NCI-H82 treated with DMSO at 0.1 percent for 48 hours (cell line): ENCODE measurements around the gene PRKCA.
"Not testable (repeated sequence)": the region's sequence is repeated elsewhere in the genome, so short reads cannot be mapped to it uniquely, and the experiment has no call there.

ENCODE experiments used
- DNase-seq: peaks from one replicate; lab custom pipeline; 2025; ENCODE audit not compliant: unreplicated experiment; lab: John Stamatoyannopoulos, UW

PRKCA gene

GRCh38 chr17:66698270-66698669 lies 395.9 kb downstream of the PRKCA start:
- DNase-seq: no peak

DNA sequence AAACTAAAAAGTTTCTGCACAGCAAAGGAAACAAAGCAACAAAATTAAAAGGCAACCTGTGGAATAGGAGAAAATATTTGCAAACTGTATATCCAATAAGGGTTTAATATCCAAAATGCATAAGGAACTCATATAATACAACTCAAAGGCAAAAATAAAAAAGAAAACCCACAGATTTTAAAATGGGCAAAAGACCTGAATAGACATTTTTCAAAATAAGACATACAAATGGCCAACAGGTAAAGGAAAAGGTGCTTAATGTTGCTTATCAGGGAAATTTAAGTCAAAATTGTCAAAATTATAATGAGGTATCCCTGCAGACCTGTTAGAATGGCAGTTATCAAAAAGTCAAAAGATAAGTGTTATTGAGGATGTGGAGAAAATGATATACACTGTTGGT lies 399.0 kb downstream of the PRKCA start:
- DNase-seq: no peak

DNA sequence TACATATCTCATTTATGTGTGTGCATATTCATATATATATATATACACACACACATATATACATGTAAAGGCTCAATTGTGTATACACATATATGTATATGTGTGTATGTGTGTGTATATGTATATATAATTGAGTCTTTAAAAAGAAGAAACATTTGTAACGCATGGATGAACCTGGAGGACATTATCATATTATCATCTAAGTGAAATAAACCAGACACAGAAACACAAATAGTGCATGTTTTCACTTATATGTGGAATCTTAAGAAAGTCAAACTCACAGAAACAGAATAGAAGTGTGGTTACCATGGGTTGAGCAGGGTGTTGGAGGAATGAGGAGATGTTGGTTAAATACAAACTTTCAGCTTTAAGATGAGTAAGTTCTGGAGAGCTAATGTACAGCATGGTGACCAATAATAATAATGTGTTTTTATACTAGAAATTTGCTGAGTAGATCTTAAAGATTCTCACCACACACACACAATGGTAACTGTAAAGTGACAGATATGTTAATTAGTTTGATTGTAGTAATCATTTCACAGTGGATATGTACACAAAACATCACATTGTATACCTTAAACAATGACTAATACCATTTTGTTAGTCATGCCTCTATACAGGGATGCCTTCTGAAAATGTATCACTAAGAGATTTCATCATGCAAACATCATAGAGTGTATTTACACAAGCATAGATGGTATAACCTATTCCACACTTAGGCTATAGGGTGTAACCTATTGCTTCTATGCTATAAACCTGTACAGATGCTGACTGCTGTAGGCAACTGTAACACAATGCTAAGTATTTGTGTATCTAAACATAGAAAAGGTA lies 399.9 kb downstream of the PRKCA start:
- DNase-seq: no peak

DNA sequence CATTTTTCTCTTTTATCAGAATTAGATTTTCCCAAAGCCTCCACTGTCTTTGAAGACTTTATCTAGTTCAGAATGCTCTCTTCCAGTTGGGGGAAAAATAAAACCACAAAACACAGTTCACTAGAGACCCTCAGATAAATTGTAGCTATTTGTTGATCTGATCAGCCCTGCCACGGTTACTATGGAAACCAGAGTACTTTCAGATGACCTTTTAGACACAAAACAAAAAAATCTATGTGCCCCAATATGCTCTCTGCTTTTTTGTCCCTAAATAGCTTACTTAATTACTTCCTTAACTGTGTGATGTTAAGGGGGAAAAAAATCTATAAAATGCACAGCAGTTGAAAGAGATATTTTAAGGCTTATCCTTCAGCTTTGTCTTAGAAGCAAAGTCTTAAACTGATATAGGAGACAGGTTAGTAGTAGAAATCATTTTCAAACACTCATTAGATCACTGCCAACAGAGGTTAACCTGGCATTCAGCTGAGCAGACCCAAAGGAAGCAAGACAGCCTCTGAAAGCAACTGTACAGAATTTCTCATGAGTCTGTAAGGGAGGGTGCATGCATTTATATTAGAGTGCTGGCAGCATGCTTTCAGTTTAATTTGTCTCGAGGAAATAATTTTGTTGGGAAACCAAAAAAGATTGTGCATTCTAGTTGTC lies 402.6 kb downstream of the PRKCA start:
- DNase-seq: no peak

- DNase-seq: no peak
Observed at GRCh38 chr17:66706851-66707450, 404.5 kb downstream of the PRKCA start.

DNA sequence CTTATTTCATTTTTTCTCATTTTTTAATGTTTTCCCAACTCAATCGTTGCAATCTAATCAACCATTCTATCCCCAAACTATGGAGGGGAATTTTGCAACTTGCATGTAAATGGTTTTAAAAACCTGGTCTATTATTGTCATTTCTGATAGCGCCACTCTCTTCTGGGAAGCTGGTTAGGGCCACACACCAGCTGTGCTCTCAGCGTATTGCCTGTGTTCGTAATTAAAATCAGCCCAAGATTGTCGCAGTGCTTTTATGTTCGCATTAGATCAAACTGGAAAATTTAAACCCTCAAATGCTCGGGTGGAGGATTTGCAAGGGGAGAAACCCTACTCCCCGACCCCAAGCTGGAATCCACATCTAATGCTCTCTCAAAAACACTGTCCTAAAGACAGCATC lies 409.0 kb downstream of the PRKCA start:
- DNase-seq: no peak

- DNase-seq: no peak
Observed at GRCh38 chr17:66711881-66712321, 409.5 kb downstream of the PRKCA start.

GRCh38 chr17:66712453-66712852 lies 410.0 kb downstream of the PRKCA start:
- DNase-seq: no peak

- not testable (repeated sequence) for DNase-seq
Observed at GRCh38 chr17:66713021-66713532, 410.7 kb downstream of the PRKCA start.

GRCh38 chr17:66713533-66714042 lies 411.2 kb downstream of the PRKCA start:
- no peak for DNase-seq

- no peak for DNase-seq
Observed at GRCh38 chr17:66714046-66715023, 411.9 kb downstream of the PRKCA start.

DNA sequence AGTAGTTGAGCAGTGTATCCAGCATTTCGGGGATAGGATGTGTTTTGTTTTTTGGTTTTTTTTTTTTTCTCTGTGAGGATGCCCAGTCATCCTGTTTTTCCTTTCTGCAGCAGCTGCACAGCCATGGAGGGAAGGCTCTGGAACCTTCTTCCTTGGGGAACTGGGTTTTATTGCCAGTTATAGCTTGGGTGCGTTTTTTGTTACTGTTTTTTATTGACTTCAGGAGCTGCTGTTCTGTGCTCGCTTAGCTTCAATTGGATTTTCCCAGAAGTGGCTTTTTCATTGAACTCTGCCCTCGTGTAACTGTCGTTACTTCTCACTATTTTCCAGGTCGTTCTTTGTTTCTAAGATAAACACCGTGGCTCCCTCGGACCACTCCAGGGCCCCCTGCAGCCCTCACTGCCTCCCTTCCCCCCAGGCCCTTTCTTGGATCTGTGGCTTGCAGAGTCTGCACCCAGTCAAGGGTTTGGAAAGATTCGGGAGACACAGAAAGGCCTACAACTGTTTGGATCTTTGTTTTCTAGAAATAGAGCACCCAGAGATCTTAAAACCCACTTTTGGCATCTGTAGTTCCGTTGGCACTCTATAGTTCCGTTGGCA lies 412.8 kb downstream of the PRKCA start:
- DNase-seq: no peak

GRCh38 chr17:66715745-66716156 lies 413.3 kb downstream of the PRKCA start:
- peak; percentile 32 for DNase-seq

DNA sequence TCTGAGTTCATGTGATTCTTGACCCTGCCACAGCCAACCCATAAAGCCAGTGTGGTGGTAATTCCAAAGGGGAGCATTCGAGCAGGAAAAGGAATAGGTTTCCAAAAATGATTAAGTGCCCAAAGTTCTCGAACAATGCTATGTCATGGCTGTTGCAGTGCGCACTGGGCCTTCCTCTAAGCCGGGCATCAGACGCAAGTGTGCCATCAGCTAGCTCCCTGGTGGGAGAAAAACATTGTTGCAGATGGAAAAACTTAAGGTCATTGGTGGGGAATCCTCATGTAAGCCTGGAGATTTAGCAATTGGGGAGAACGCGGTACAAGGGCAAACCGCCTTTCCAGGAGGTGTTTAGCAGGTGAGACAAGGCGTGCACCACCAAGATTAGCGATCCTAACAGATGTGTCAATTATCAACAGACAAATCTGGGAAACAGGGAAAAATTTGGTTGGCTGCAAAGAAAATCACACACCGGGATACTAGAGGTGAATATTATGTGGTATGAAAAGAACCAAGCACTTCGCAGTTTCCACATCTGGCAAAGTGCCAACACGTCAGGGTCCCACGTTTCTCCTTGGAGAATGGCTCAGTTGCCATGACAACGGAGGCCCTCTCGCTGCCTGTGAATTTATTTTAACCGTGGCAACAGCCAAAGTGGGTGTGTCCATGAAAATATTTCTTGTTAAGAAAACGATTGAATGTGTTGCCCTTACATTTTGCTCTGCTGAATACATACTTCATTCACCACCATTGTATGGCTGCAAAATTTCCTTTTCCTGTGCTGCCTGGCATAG lies 414.0 kb downstream of the PRKCA start:
- DNase-seq: no peak

GRCh38 chr17:66717641-66718058 lies 415.2 kb downstream of the PRKCA start:
- DNase-seq: no peak

- DNase-seq: no peak
Observed at GRCh38 chr17:66720027-66720426, 417.6 kb downstream of the PRKCA start.

DNA sequence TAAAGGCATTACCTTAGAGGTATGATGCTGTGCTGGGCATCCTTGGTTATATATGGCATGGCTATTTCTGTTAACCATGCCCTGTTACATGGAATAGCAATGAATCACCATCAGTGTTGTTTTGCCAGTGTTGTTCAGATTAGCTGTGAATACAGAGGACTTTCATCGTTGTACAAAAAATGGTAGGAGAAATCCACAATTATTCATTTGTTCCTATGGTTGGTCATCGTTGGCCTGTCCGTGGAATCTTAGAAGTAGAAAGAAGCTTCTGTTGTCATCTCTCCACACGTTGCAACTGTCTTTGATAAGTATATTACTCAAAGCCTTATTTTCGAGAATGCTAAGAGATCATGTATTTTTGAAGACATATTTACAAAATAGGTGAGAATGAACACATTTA lies 418.2 kb downstream of the PRKCA start:
- DNase-seq: no peak

DNA sequence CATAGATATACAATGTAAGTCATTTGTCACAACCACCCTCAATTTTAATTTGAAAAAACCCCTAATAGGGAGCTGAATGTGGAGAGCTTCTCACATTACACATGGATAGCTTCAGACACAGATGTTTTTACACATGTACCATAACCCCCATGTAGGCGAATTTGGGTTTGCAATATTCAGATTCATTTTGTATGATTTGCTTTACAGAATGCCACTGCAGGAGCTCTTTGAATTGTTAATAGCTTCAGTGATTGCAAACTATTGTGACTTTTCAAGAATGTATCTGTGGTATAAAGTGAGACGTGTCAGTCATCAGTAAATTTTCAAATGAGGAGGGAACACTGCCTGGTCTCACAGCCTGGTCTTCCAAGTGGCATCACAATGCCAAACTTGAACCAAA lies 419.9 kb downstream of the PRKCA start:
- no peak for DNase-seq
